Naive thymus-derived CD4-positive, alpha-beta T cell (primary cell): ENCODE measurements around the gene CRABP2. TPM values are rescaled to one million over a fixed set of nuclear protein-coding genes. Genes with fewer than 3 reads are reported as not detected.

ENCODE experiments used
- ATAC-seq: fragments of 150-1000 bp; cut with Tn5 transposase; 2 replicates; pipeline ENCODE4 v1.10.0; 2021; ENCODE audit warnings: mild to moderate bottlenecking, moderate library complexity
- CTCF ChIA-PET: fragments of 350-600 bp; sonication (Branson Sonifier 250); formaldehyde crosslinking; loops from one replicate; lab custom pipeline; 2021; ENCODE audit warnings: antibody characterized with exemption; lab: Charles Lee
- POLR2A ChIA-PET: fragments of 350-600 bp; sonication (Branson Sonifier 250); formaldehyde crosslinking; loops from one replicate; lab custom pipeline; 2021; ENCODE audit warnings: antibody characterized with exemption, inconsistent platforms; lab: Charles Lee
- DNase-seq, 9 donors: peaks; one replicate each; pipeline versions ENCODE4 v3.0.0 to v3.0.0-alpha.2; 2020 to 2022; ENCODE audit warnings: mixed read lengths in 1 of 9
- H3K27ac ChIP-seq: one replicate; pipeline ENCODE4 v1.7.0; 2013; ENCODE audit warnings: mild to moderate bottlenecking, low read depth, low read length, moderate library complexity
- H3K27me3 ChIP-seq, 2 donors: one replicate each; pipeline ENCODE4 v1.7.0; 2013; ENCODE audit warnings: low read length in 2 of 2, mild to moderate bottlenecking in 2 of 2, moderate library complexity in 2 of 2; ENCODE audit not compliant: control insufficient read depth in 2 of 2, insufficient read depth in 2 of 2
- H3K36me3 ChIP-seq, 3 experiments: 1 replicate in 2 of 3; 2 replicates in 1 of 3; pipeline ENCODE4 v1.7.0; 2013; ENCODE audit warnings: low read length in 3 of 3, mild to moderate bottlenecking in 3 of 3, moderate library complexity in 1 of 3; ENCODE audit not compliant: insufficient read depth in 3 of 3, control insufficient read depth in 2 of 3
- H3K4me1 ChIP-seq, 2 donors: one replicate each; pipeline ENCODE4 v1.7.0; 2013; ENCODE audit warnings: low read length in 2 of 2, mild to moderate bottlenecking in 2 of 2, moderate library complexity in 1 of 2; ENCODE audit not compliant: control insufficient read depth in 2 of 2, insufficient read depth in 2 of 2
- H3K4me3 ChIP-seq: 2 replicates; pipeline ENCODE4 v1.7.0; 2013; ENCODE audit warnings: mild to moderate bottlenecking, low read length
- H3K9me3 ChIP-seq, 3 experiments: 1 replicate in 2 of 3; 2 replicates in 1 of 3; pipeline ENCODE4 v1.7.0; 2013; ENCODE audit warnings: low read length in 3 of 3; ENCODE audit not compliant: control insufficient read depth in 2 of 3
- H3K27ac Mint-ChIP-seq, 9 donors: one replicate each; pipeline ENCODE4 v1.8.0; 2020 to 2022; ENCODE audit warnings: mixed read lengths in 9 of 9, mild to moderate bottlenecking in 8 of 9, moderate library complexity in 5 of 9, inconsistent platforms in 2 of 9
- H3K27me3 Mint-ChIP-seq, 5 donors: one replicate each; pipeline ENCODE4 v1.8.0; 2021 to 2022; ENCODE audit warnings: mixed read lengths in 5 of 5, mild to moderate bottlenecking in 1 of 5
- H3K36me3 Mint-ChIP-seq, 5 donors: one replicate each; pipeline ENCODE4 v1.8.0; 2020 to 2022; ENCODE audit warnings: mixed read lengths in 5 of 5, mild to moderate bottlenecking in 3 of 5, inconsistent platforms in 1 of 5
- H3K4me1 Mint-ChIP-seq, 7 donors: one replicate each; pipeline ENCODE4 v1.8.0; 2020 to 2022; ENCODE audit warnings: mixed read lengths in 7 of 7, mild to moderate bottlenecking in 3 of 7, inconsistent platforms in 1 of 7
- H3K4me3 Mint-ChIP-seq, 10 donors: one replicate each; pipeline ENCODE4 v1.8.0; 2020 to 2022; ENCODE audit warnings: mild to moderate bottlenecking in 10 of 10, mixed read lengths in 10 of 10, moderate library complexity in 6 of 10, inconsistent platforms in 2 of 10
- H3K9me3 Mint-ChIP-seq, 11 donors: one replicate each; pipeline ENCODE4 v1.8.0; 2020 to 2022; ENCODE audit warnings: mixed read lengths in 11 of 11, mild to moderate bottlenecking in 4 of 11, inconsistent platforms in 1 of 11, moderate library complexity in 1 of 11
- intact Hi-C, 2 donors: fragments of 100-400 bp; cut with micrococcal nuclease; formaldehyde crosslinking; loops; one replicate each; pipeline ENCODE4 v1.15.1; 2023
- polyA plus RNA-seq, 2 donors: library from polyadenylated mRNA; unstranded; fragments of 300-500 nt; fragmentation: Illumina TruSeq; gene quantifications; one replicate each; pipeline ENCODE4 v1.2.3, GENCODE V29; 2021
- total RNA-seq, 6 experiments: library from RNA in 5 of 6; stranded (reverse) in 5 of 6; gene quantifications; 1 replicate in 5 of 6; 2 replicates in 1 of 6; pipeline ENCODE4 v1.2.3 and lab custom pipeline; 2021 to 2026

The CRABP2 gene
- total and polyA plus RNA-seq, 7 experiments from 2014 or later = 0.38 to 2.5 (median 1.1) TPM

DNA sequence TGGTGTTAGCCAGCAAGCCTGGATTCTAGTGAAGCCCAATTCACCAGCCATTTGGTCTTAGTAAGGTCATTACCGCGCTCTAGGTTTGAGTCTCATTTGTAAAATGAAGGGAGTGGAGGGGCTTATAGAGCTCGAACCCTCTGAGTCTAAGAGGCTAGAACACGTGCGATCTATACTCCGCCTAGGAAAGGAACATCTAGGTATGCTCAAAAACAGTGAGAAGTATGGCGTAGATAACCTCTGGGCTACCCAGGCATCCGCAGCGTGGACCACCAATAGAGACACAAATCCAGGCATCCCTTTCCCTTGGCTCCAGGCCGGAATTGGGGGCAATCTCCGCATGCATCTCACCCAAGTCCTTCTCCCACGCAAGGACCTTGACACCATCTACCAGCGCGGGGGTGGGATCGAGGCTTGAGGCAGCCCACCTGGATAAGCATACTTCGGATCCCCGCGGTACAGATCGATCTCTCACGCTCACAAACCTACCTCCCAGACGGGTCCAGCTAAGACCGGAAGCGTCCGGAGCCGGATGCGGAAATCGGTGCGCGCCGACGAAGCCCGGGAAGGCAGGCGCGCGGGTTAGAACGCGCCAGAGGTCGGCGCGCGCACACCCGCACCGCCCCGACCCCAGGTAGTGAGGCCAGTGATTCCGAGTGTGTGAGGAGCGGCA, 22.7 kb upstream of the CRABP2 start, which contains the start of gene METTL25B:
Gene METTL25B, plus strand, starts transcription at position 544 of the 673 bp plus-strand sequence. CDS start 636 bp downstream, outside the sequence.
- intact Hi-C loops = loop anchor here (1.0 to 10.0 kb wide), 12 partner anchors 13 to 393 kb away; partner anchors contain the start of genes CCT3 (in 2 of the 2), HDGF (in 2 of the 2), MRPL24 (in 2 of the 2) and PRCC (in 2 of the 2)
- no peaks in the 10 kb centered on the region for H3K9me3 Mint-ChIP-seq
- no peak within 1 kb of the TSS for H3K4me3 Mint-ChIP-seq
- no peaks in the 10 kb centered on the region for H3K27me3 ChIP-seq
- peak within 1 kb of the TSS; percentile 97 for H3K4me3 ChIP-seq
- H3K27me3 Mint-ChIP-seq = no peaks in the 10 kb centered on the region
- peaks cover 13 to 22% (median 19%) of the 10 kb centered on the region in 5 donors for H3K36me3 Mint-ChIP-seq
- peak within 1 kb of the TSS; percentile 95 for H3K27ac ChIP-seq
- H3K4me1 Mint-ChIP-seq = peaks cover 20 to 42% (median 27%) of the 10 kb centered on the region in 7 donors
- peaks cover 38 to 40% of the 10 kb centered on the region in 2 donors for H3K4me1 ChIP-seq
- peaks cover 9 to 28% (median 12%) of the 10 kb centered on the region in 3 experiments for H3K36me3 ChIP-seq
- H3K27ac Mint-ChIP-seq = peak within 1 kb of the TSS in 4 of 9 donors; percentile 94 to 99 (median 98)
- ChIA-PET POLR2A (interaction anchor here (1.1 to 6.0 kb wide), 12 partner anchors 12 to 227 kb away, joined by 3 to 77 read pairs (median 13); partner anchors contain the start of genes HDGF, MEF2D, MRPL24 and PRCC), CTCF (interaction anchor here (0.6 to 6.9 kb wide), 14 partner anchors 9 to 237 kb away, joined by 3 to 234 read pairs (median 4); partner anchors contain the start of genes CRABP2, HDGF, INSRR and MRPL24)
- peak; percentile 70 for ATAC-seq
- DNase-seq = peak in 3 of 9 donors; percentile 71 to 83 (median 76)
- H3K9me3 ChIP-seq = no peaks in the 10 kb centered on the region

DNA sequence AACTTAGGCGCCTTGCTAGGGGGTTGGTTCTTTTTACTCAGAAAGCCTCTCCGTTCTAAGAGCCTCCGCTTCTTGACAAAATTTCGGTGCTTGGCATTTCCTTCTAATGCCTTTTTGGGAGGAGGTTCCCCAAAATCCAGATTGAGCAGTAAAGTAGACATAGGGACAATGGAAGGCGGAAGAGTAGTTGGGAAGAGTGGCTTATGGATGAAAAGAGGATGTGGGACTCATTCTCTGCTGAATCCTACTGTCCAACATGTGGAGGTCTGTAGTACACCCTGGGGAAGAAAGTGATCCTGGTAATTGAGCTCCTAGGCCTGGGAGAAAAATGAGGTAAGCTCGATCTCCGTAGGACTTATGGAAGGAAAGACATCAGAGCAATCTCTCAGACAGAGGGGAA, 22.1 kb upstream of the CRABP2 start:
- Histone ChIP-seq H3K9me3 (no peaks in the 10 kb centered on the region), H3K4me1 (peaks cover 38 to 40% of the 10 kb centered on the region in 2 donors), H3K27ac (peak overlapping the region; percentile 95), H3K27me3 (no peaks in the 10 kb centered on the region), H3K4me3 (peak overlapping the region; percentile 97), H3K36me3 (peaks cover 12 to 34% (median 16%) of the 10 kb centered on the region in 3 experiments)
- CTCF ChIA-PET = interaction anchor here (0.6 to 6.9 kb wide), 16 partner anchors 8 to 237 kb away, joined by 3 to 234 read pairs (median 8); partner anchors contain the start of genes CRABP2, HDGF, INSRR and MRPL24
- Mint-ChIP-seq H3K9me3 (no peaks in the 10 kb centered on the region), H3K27ac (peak overlapping the region in 4 of 9 donors; percentile 94 to 99 (median 98)), H3K4me1 (peaks cover 20 to 42% (median 27%) of the 10 kb centered on the region in 7 donors), H3K36me3 (peaks cover 10 to 20% (median 15%) of the 10 kb centered on the region in 5 donors), H3K27me3 (no peaks in the 10 kb centered on the region), H3K4me3 (no peak overlapping the region)
- POLR2A ChIA-PET = interaction anchor here (0.8 to 6.0 kb wide), 12 partner anchors 13 to 131 kb away, joined by 3 to 77 read pairs (median 13); partner anchors contain the start of genes HDGF, MRPL24 and PRCC
- intact Hi-C loops = loop anchor here in 1 of 2 donors (2.0 to 10.0 kb wide), 5 partner anchors 21 to 393 kb away; partner anchors contain the start of genes CCT3, MEF2D and TSACC
- ATAC-seq (no peak), DNase-seq (no peak)

DNA sequence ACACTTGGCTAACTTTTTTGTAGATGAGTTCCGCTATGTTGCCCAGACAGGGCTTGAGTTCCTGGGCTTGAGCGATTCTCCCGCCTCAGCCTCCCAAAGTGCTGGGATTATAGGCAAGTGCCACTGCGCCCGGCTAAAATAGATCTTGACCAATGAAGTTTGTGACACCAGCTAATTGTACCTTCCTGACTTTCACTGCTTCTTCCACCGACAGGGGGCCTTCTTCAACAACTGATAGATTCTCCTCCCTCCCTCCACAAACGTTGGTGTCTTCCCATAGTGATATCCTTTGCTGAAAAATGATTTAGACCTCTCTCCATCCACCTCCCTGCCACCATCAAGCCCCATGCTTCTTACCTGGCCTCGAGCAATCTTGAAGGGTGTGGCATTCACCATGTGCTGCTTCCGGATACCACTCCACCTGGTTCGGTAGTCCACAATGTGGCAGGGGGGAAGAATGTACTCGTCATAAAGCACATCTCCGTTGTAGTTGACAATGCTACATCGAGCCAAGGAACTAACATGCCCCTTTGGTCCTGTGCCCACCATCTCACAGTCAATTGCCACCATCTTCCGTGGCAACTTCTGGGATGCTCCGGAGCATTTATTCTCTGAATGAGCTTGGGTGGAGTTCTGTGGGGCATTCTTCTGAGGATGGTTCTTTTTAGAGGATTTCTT, 21.3 kb upstream of the CRABP2 start:
- Mint-ChIP-seq H3K4me1 (peaks cover 20 to 44% (median 27%) of the 10 kb centered on the region in 7 donors), H3K27ac (peak overlapping the region in 1 of 9 donors; percentile 98), H3K27me3 (no peaks in the 10 kb centered on the region), H3K36me3 (peaks cover 10 to 22% (median 15%) of the 10 kb centered on the region in 5 donors), H3K4me3 (no peak overlapping the region), H3K9me3 (no peaks in the 10 kb centered on the region)
- H3K27ac ChIP-seq = peak overlapping the region; percentile 95
- peaks cover 13 to 36% (median 16%) of the 10 kb centered on the region in 3 experiments for H3K36me3 ChIP-seq
- H3K27me3 ChIP-seq = no peaks in the 10 kb centered on the region
- intact Hi-C loops = loop anchor here (1.0 to 10.0 kb wide), 10 partner anchors 20 to 392 kb away; partner anchors contain the start of genes NTRK1 (in 2 of the 2), CCT3 (in 1 of the 2), MEF2D (in 1 of the 2) and TSACC (in 1 of the 2)
- no peaks in the 10 kb centered on the region for H3K9me3 ChIP-seq
- peak in 6 of 9 donors; percentile 34 to 55 (median 46) for DNase-seq
- peak overlapping the region; percentile 97 for H3K4me3 ChIP-seq
- ChIA-PET CTCF (interaction anchor here (0.7 to 6.9 kb wide), 37 partner anchors 10 to 243 kb away, joined by 3 to 234 read pairs (median 4); partner anchors contain the start of genes CRABP2, HDGF, INSRR and MRPL24), POLR2A (interaction anchor here (0.8 to 6.0 kb wide), 13 partner anchors 14 to 131 kb away, joined by 3 to 77 read pairs (median 8); partner anchors contain the start of genes HDGF, MRPL24 and PRCC)
- H3K4me1 ChIP-seq = peaks cover 38 to 40% of the 10 kb centered on the region in 2 donors
- no peak for ATAC-seq

DNA sequence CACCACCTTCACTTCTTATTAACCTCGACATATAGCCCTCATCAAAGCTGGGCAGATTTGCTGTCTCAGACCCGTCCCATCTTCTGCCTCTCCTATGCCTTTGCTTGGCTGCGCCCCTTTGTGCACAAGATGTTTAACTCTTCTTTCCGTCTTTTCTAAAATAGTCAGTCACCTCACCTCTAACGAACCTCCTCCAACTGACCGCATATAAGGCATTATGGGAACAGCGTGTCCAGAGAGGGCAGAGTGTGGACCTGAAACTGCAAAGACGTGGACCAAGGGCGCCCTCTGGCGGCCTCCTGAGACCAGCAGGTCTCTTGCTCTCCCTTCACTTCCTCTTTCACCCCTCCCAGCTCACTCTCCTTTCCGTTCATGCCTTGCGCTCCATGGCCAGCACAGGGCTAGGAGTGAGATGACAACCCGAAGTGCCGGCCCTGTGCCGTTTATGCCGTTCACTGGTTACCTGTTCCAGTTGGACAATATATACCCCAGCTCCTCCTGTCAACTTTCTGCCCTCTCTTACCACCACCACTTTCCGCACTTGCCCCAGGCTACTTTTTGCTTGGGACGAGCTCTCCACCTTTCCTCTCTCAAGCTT, 20.4 kb upstream of the CRABP2 start:
- POLR2A ChIA-PET = interaction anchor here (0.8 to 6.0 kb wide), 9 partner anchors 15 to 43 kb away, joined by 3 to 77 read pairs (median 21); partner anchors contain the start of genes HDGF, MRPL24 and PRCC
- H3K9me3 ChIP-seq = no peaks in the 10 kb centered on the region
- intact Hi-C loops = loop anchor here (1.0 to 10.0 kb wide), 12 partner anchors 19 to 391 kb away; partner anchors contain the start of genes NTRK1 (in 2 of the 2), CCT3 (in 1 of the 2), MEF2D (in 1 of the 2) and TSACC (in 1 of the 2)
- ATAC-seq (peak; percentile 47), DNase-seq (peak; percentile 65 to 84 (median 74))
- H3K27ac ChIP-seq = peak overlapping the region; percentile 95
- CTCF ChIA-PET = interaction anchor here (0.8 to 6.9 kb wide), 38 partner anchors 10 to 244 kb away, joined by 3 to 234 read pairs (median 4); partner anchors contain the start of genes CRABP2, HDGF, INSRR and MRPL24
- H3K4me1 ChIP-seq = peaks cover 38 to 40% of the 10 kb centered on the region in 2 donors
- H3K36me3 ChIP-seq = peaks cover 16 to 45% (median 18%) of the 10 kb centered on the region in 3 experiments
- no peaks in the 10 kb centered on the region for H3K27me3 ChIP-seq
- Mint-ChIP-seq H3K4me1 (peaks cover 18 to 43% (median 24%) of the 10 kb centered on the region in 7 donors), H3K27ac (no peak overlapping the region), H3K4me3 (no peak overlapping the region), H3K36me3 (peaks cover 10 to 26% (median 15%) of the 10 kb centered on the region in 5 donors), H3K27me3 (no peaks in the 10 kb centered on the region), H3K9me3 (no peaks in the 10 kb centered on the region)
- peak overlapping the region; percentile 97 for H3K4me3 ChIP-seq

DNA sequence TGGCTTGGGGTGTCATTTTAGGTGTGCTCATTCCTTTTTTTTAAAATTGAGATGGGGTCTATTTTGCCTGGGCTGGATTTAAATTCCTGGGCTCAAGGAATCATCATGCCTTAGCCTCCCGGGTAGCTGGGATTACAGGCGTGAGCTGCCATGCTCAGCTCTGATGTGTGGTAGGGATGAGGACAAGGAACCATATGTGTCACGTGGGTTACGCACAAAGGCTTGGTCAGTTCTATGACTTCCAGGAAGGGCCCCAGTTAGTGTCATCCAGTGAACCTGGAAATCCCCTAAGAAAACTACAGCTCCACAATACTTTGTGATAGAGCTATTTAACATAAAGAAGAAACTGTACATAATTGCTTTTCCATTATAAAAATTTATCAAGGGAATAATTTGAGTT, 16.2 kb upstream of the CRABP2 start:
- H3K4me3 Mint-ChIP-seq = peak overlapping the region in 1 of 10 donors; percentile 9
- H3K9me3 Mint-ChIP-seq = no peaks in the 10 kb centered on the region
- peaks cover 16 to 50% (median 18%) of the 10 kb centered on the region in 3 experiments for H3K36me3 ChIP-seq
- peaks cover 9 to 26% (median 14%) of the 10 kb centered on the region in 7 donors for H3K4me1 Mint-ChIP-seq
- POLR2A ChIA-PET = no interaction called here
- no peaks in the 10 kb centered on the region for H3K27me3 Mint-ChIP-seq
- no peak overlapping the region for H3K27ac ChIP-seq
- no peak for ATAC-seq
- peak overlapping the region in 1 of 9 donors; percentile 46 for H3K27ac Mint-ChIP-seq
- H3K36me3 Mint-ChIP-seq = peaks cover 10 to 32% (median 15%) of the 10 kb centered on the region in 5 donors
- no peak overlapping the region for H3K4me3 ChIP-seq
- no peaks in the 10 kb centered on the region for H3K9me3 ChIP-seq
- H3K4me1 ChIP-seq = peaks cover 21 to 23% of the 10 kb centered on the region in 2 donors
- H3K27me3 ChIP-seq = no peaks in the 10 kb centered on the region
- CTCF ChIA-PET = interaction anchor here (1.0 to 3.4 kb wide), 2 partner anchors 32 to 63 kb away, joined by 3 to 29 read pairs; no protein-coding TSS in a partner anchor
- no peak for DNase-seq
- intact Hi-C loops = loop anchor here in 1 of 2 donors (10.0 kb wide), 2 partner anchors 217 to 387 kb away; partner anchors contain the start of genes CCT3, MEF2D and TSACC
